ENCODE measurements around the gene ZNF580.

Gene ZNF580

GRCh38 chr19:55659822-55660221 lies 19.0 kb downstream of the ZNF580 start:
- TF ChIP-seq CTCF (conservative IDR thresholded peaks at IDR 0.05; ENCODE audit: control insufficient read depth, insufficient read depth, low read depth, low read length), result no peak
- no peak overlapping the region for H3K4me3 ChIP-seq (ENCODE audit: control insufficient read depth, low read depth, low read length)
- no peak for DNase-seq (ENCODE audit: low read depth)

GRCh38 chr19:55660404-55660803 lies 19.6 kb downstream of the ZNF580 start:
- no peak overlapping the region for H3K4me3 ChIP-seq (ENCODE audit: control insufficient read depth, low read depth, low read length)
- no peak for DNase-seq (ENCODE audit: low read depth)
- no peak for TF ChIP-seq CTCF (conservative IDR thresholded peaks at IDR 0.05; ENCODE audit: control insufficient read depth, insufficient read depth, low read depth, low read length)

- H3K4me3 ChIP-seq (ENCODE audit: control insufficient read depth, low read depth, low read length), result no peak overlapping the region
- TF ChIP-seq CTCF (conservative IDR thresholded peaks at IDR 0.05; ENCODE audit: control insufficient read depth, insufficient read depth, low read depth, low read length), result no peak
- no peak for DNase-seq (ENCODE audit: low read depth)
Observed at GRCh38 chr19:55660991-55661390, 20.2 kb downstream of the ZNF580 start.

GRCh38 chr19:55661826-55662225 lies 21.0 kb downstream of the ZNF580 start:
- no peak for DNase-seq (ENCODE audit: low read depth)
- TF ChIP-seq CTCF (conservative IDR thresholded peaks at IDR 0.05; ENCODE audit: control insufficient read depth, insufficient read depth, low read depth, low read length), result no peak
- H3K4me3 ChIP-seq (ENCODE audit: control insufficient read depth, low read depth, low read length), result no peak overlapping the region

GRCh38 chr19:55663846-55664536 lies 23.2 kb downstream of the ZNF580 start:
- DNase-seq (ENCODE audit: low read depth), result no peak
- no peak for TF ChIP-seq CTCF (conservative IDR thresholded peaks at IDR 0.05; ENCODE audit: control insufficient read depth, insufficient read depth, low read depth, low read length)
- H3K4me3 ChIP-seq (ENCODE audit: control insufficient read depth, low read depth, low read length), result no peak overlapping the region

- no peak for TF ChIP-seq CTCF (conservative IDR thresholded peaks at IDR 0.05; ENCODE audit: control insufficient read depth, insufficient read depth, low read depth, low read length)
- no peak for DNase-seq (ENCODE audit: low read depth)
- no peak overlapping the region for H3K4me3 ChIP-seq (ENCODE audit: control insufficient read depth, low read depth, low read length)
Observed at GRCh38 chr19:55666343-55667005, 25.7 kb downstream of the ZNF580 start.

All from fibroblast of mammary gland (primary cell).